Sigmoid colon (tissue), 4 donors: ENCODE data around the gene TBXA2R.

Source experiments
- EP300 ChIP-seq, 4 donors: sonication (generic); formaldehyde crosslinking; IDR thresholded peaks; one replicate each; pipeline ENCODE4 v1.6.1; 2017; ENCODE audit warnings: antibody characterized with exemption in 4 of 4
- POLR2A ChIP-seq, 2 donors: fragments of 450-650 bp; IDR thresholded peaks; one replicate each; pipeline ENCODE4 v1.6.1; 2016; ENCODE audit warnings: antibody characterized with exemption in 2 of 2, mild to moderate bottlenecking in 2 of 2, moderate library complexity in 2 of 2
- POLR2AphosphoS5 ChIP-seq, 4 donors: sonication (generic); formaldehyde crosslinking; IDR thresholded peaks; one replicate each; pipeline ENCODE4 v1.6.1; 2017; ENCODE audit warnings: antibody characterized with exemption in 4 of 4
- TF ChIP-seq, protein P1 (sequence below), 4 experiments: fragments of 450-650 bp in 3 of 4; fragments of 200-600 bp in 1 of 4; IDR thresholded peaks; one replicate each; pipeline ENCODE4 v1.5.1; 2016 to 2019; ENCODE audit warnings: antibody characterized with exemption in 4 of 4, mild to moderate bottlenecking in 3 of 4, moderate library complexity in 2 of 4

DNA sequence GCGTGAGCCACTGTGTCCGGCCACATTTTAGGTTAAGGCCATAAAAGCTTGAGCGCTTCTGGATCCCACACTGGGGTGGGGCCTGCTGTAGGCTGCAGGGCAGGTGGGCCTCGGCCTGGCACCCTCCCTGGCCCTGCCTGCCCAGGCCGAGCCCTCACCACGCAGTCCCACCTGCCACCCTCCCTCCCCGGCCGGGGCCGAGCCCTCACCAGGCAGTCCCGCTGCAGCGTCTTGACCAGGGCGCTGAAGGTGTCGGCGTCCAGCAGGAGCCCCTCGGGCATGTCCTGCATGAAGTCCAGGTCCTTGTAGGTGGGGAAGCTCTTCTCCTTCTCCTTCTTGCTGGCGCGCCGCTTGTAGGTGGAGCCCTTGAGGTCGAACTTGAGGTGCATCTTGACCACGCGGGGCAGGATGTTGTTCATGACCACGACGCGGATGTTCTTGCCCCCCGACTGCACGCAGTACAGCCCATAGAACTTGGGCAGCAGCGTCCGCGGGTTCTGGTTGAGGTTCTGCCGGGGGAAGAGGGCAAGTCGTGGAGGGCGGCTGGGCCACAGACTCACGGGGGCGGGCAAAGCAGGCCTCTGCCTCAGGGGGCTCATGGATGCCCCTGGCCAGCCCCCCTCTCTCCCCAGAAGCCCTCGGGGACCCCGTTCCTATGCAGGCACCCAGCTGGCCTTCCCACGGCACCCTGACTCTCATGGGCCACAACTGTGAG, 46.6 kb upstream of the TBXA2R start:
- TF ChIP-seq POLR2A (IDR thresholded peaks at IDR 0.05) (no peak), POLR2AphosphoS5 (IDR thresholded peaks at IDR 0.05) (no peak), EP300 (IDR thresholded peaks at IDR 0.05) (no peak)
- TF ChIP-seq, protein P1, sequence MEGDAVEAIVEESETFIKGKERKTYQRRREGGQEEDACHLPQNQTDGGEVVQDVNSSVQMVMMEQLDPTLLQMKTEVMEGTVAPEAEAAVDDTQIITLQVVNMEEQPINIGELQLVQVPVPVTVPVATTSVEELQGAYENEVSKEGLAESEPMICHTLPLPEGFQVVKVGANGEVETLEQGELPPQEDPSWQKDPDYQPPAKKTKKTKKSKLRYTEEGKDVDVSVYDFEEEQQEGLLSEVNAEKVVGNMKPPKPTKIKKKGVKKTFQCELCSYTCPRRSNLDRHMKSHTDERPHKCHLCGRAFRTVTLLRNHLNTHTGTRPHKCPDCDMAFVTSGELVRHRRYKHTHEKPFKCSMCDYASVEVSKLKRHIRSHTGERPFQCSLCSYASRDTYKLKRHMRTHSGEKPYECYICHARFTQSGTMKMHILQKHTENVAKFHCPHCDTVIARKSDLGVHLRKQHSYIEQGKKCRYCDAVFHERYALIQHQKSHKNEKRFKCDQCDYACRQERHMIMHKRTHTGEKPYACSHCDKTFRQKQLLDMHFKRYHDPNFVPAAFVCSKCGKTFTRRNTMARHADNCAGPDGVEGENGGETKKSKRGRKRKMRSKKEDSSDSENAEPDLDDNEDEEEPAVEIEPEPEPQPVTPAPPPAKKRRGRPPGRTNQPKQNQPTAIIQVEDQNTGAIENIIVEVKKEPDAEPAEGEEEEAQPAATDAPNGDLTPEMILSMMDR (IDR thresholded peaks at IDR 0.05), result no peak
